ENCODE data around the gene COL26A1.
"Not testable (repeated sequence)": the region's sequence is repeated elsewhere in the genome, so short reads cannot be mapped to it uniquely, and the experiment has no call there.

COL26A1 gene

GRCh38 chr7:101402835-101403234, 40.2 kb downstream of the COL26A1 start:
- no peak for DNase-seq

DNA sequence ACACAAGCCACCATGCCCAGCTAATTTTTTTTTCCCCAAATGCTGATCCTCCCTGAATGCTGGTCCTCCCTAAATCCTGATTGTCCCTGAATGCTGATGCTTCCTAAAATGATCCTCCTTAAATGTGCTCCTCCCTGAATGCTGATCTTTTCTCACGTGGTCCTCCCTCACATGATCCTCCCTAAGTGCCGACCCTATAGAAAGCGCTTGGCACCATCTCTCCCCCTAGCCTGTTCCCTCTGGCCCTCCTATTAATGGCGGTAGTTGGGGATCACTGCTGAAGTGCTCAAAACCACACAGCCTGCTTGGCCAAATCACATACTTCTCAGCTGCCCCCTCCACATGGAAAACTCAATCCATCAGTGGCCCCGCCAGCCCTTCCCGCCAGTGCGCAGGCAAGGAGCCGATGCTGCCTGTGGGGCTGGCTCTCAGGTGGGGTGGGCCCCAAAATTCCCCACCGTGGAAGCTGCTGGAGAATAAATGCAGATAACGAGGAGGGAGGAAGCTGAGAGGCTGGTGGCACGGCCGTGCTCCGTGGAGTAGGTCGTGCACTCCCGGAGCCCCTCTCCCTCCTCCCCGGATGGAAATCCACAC, 42.9 kb downstream of the COL26A1 start:
- DNase-seq: no peak

DNA sequence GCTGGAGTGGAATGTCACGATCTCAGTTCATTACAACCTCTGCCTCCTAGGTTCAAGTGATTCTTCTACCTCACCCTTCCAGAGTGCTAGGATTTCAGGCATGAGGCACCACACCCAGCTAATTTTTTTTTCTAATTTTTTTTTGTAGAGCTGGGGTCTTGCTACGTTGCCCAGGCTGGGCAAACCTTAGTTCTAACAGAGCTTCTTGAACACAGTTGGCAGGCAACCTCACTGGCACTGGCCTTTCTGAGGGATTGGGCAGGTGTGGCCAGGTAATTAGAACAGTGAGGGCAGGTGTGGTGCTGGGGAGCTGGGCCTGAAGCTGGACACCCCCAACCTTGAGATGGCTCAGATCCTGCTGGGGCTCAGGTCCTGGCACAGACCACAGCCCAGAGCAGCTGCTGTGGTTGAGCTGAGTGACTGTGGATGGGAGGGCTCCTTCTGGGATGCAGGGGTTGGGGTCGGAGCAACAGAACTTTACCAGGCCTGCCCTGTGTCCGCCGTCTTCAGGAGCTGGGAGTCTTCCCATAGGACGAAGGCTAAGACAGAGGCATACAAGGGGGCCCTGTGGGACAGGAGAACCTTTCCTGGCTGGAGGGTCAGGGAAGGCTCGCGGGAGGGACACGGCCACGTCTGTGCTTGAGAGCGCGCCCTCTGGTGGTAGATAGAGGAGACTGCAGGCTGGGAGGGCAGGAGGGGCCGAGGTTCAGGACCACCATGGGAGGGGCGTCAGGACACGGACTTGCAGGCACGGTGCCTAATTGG, 48.2 kb downstream of the COL26A1 start:
- no peak for DNase-seq

GRCh38 chr7:101411508-101411874, 48.8 kb downstream of the COL26A1 start:
- DNase-seq: no peak

GRCh38 chr7:101412976-101413375, 50.3 kb downstream of the COL26A1 start:
- DNase-seq: no peak

GRCh38 chr7:101418694-101419093, 56.0 kb downstream of the COL26A1 start:
- DNase-seq: no peak

DNA sequence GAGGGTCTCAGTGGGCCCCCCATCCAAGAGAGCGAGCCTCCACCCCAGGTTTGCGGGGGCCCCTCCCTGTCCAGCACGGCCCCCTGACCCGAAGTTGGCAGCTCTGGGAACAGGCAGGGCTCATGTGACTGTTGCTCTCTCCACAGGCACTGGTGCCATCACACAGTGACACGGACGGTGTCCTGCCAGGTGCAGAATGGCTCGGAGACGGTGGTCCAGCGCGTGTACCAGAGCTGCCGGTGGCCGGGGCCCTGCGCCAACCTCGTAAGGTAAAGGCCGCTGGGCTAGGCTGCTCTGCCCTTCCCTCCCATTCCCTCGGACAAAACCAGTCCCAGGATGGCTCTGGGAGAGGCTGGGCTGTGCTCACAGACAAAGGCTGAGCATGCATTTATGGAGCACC, 57.2 kb downstream of the COL26A1 start:
- DNase-seq: no peak

DNA sequence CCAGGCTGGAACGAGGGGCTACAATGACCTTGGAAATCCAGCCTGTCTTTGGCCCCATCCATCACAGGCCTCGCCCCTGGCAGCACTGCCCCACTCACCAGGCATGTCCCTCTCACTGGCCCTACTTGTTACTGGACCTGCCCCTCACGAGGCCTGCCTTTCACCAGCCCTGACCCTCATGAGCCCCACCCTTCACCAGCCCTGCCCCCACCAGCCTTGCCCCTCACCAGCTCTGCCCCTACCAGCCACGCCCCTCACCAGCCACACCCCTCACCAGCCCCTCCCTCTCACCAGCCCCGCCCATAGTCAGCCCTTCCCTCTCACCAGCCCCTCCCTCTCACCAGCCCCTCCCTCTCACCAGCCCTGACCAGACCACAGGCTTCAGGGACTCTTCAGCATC, 57.8 kb downstream of the COL26A1 start:
- no peak for DNase-seq

GRCh38 chr7:101422356-101423195, 59.9 kb downstream of the COL26A1 start:
- no peak for DNase-seq

DNA sequence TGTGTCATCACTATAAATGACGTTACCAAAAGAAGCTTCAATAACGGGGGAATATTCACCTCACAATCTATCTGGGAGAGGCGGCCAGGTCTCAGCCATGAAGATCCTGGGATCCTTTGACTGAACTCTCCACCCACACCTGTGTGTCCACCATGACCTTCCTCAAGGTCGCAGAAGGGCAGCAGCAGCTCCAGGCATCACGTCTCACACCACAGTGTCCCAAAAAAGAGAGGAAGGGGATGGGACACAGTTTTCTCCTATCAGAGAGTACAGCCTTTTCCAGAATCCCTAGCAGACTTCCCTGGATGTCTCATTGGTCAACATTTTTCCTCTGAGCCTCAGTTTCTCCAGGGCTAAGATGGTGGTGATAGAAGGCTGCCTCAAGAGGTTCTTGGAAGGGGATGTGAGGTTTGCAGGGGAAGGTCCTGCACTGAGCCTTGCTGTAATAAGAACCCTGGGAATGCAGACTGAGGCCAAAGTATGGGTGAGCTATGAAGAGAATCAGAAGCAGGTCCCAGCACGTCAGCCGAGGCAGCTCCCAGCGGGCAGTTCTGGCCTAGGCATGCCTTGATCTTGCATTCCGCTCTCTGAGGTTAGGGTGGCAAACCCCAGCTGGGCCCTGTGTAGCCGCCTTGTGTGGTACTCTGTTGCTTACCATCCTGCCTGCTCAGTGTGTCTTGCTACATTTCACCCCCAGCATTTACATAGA, 63.8 kb downstream of the COL26A1 start:
- no peak for DNase-seq

GRCh38 chr7:101428093-101428866, 65.6 kb downstream of the COL26A1 start:
- DNase-seq: no peak

GRCh38 chr7:101432316-101432715, 69.6 kb downstream of the COL26A1 start:
- no peak for DNase-seq

- no peak for DNase-seq
These were observed 71.0 kb downstream of the COL26A1 start for GRCh38 chr7:101433688-101434087.

DNA sequence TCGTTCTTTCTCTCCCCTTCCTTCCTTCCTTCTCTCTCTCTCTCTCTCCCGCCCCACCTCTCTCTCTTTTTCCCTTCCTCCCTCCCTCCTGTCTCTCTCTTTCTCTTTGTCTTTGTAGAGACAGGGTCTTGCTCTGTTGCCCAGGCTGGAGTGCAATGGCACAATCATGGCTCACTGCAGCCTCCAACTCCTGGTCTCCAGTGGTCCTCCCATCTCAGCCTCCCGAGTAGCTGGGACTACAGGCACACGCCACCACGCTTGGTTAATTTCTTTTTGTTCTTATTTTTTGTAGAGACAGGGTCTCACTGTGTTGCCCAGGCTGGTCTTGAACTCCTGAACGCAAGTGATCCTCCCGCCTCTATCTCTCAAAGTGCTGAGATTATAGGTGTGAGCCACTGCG, 71.5 kb downstream of the COL26A1 start:
- not testable (repeated sequence) for DNase-seq

GRCh38 chr7:101435461-101436220, 73.0 kb downstream of the COL26A1 start:
- DNase-seq: no peak

DNA sequence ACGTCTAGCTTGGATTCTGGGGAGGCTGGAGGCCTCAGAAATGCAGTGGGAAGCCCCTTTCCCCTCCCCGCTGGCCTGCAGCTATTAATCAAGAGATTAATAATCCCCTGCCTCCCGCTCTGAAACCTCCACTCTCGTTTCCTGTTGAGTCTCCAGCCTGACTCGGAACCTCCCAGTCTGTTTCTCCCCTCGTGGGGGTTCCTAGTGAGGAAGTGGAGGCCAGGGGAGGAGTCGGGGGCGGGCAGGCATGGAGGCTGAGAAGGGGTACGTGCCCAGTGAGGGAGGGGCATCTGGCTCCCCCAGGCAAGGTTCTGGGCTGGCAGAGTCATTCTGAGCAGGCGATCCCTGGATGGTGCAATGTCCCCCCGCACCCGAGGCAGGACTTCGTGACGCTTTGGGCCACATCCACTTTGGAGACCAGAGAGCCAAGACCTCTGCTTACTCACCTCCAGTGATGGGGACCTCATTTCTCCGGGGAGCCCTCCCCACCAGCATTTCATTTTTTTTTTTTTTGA, 73.6 kb downstream of the COL26A1 start:
- no peak for DNase-seq

DNA sequence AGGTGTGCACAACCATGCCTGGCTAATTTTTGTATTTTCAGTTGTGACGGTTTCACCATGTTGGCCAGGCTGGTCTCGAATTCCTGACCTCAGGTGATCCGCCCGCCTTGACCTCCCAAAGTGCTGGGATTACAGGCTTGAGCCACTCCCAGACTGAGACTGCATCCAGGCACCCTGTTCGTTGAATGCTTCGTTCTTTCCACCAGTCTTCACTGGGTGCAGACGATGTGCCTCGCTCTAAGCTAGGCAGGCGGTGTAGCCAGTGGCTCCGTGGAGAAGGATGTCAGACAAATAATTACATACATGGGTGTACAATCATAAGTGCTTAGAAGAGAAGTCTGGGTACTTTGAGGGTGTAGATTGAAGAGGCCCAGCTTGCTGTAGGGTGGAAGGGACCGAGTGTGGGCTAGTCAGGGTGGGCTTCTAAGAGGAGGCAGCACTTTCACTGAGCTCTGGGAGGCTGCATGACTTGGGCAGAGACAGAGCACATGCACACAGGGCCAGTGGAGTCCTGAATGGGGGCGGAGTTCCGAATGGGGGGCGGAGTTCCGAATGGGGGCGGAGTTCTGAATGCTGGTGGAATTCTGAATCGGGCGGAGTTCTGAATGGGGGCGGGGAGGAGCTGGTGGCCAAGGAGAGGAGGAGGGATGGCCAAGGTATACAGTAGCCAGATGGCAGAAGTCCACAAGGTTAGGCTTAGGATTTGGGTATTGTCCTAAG, 74.3 kb downstream of the COL26A1 start:
- DNase-seq: no peak

DNA sequence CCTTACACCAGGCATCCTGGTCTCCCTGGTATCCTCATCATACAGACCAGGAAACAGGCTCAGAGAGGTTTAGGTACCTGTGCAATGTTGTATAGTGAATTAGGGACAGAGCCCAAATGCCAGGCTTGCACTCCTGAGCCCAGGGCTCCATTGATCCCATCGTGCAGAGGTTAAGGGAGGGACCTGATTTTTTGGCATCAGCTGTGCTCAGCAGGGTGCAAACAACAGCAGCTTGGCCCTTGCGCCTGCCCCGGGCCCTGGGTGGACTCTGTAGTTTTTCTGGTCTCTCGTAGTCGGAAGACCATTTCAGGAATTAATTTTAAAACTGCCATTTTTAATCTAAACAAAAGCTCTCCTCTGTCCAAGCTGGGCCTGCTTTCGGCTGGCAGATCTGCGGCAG, 79.2 kb downstream of the COL26A1 start:
- DNase-seq: no peak

DNA sequence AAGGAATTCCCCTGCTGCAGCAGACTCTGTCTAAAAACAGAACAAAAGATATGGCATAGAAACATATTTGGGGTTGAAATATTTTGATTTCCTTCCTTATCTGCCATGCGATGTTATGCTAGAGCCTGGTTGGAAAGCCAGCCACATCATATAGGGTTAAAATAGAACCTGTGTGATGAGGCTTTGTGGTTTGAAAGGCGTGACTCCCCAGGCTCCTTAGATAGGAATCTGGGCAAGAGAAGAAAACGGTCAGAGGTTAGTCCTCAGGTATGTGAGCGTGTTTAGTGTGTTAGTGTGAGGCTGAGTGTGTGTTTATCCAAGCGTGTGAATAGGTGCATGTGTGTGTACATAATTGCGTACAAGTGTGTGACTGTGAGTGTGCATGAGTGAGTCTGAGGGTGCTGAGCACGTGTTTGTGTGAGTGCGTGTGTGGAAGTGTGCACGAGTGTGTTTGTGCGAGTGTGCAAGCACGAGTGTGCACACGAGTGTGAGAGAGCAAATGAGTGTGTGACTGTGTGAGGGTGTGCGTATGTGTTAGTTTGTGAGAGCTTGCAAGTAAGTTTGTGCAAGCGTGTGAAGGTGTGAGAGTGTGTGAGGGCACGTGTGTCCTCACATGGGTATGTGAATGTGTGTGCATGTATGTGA, 79.9 kb downstream of the COL26A1 start:
- DNase-seq: no peak

GRCh38 chr7:101450064-101450463, 87.4 kb downstream of the COL26A1 start:
- DNase-seq: no peak
